HCT116 (cell line): Measurements from ENCODE around the gene PPP1R27. TPM values are rescaled to one million over a fixed set of nuclear protein-coding genes. Genes with fewer than 3 reads are reported as not detected.

ENCODE experiments used
- ATF3 ChIP-seq: IDR thresholded peaks from 2 replicates; pipeline ENCODE4 v1.6.1; 2012
- CBX3 ChIP-seq: IDR thresholded peaks from 2 replicates; pipeline ENCODE4 v1.6.1; 2012; ENCODE audit warnings: low read depth
- CTCF ChIP-seq, 3 experiments: fragments of 200-600 bp in 1 of 3; sonication (generic) in 1 of 3; IDR thresholded peaks in 2 of 3; conservative IDR thresholded peaks in 1 of 3; 2 replicates each; pipeline ENCODE4 v1.5.1; 2012 to 2017; ENCODE audit warnings: low read depth in 2 of 3, low read length in 2 of 3, antibody characterized with exemption in 1 of 3, borderline replicate concordance in 1 of 3, control low read depth in 1 of 3, mild to moderate bottlenecking in 1 of 3, mixed read lengths in 1 of 3, mixed run types in 1 of 3, moderate library complexity in 1 of 3; ENCODE audit not compliant: insufficient read depth in 1 of 3
- EGR1 ChIP-seq: IDR thresholded peaks from 2 replicates; pipeline ENCODE4 v1.6.1; 2012; ENCODE audit warnings: low read depth
- FOSL1 ChIP-seq: IDR thresholded peaks from 2 replicates; pipeline ENCODE4 v1.6.1; 2012; ENCODE audit warnings: low read depth
- JUND ChIP-seq: IDR thresholded peaks from 2 replicates; pipeline ENCODE4 v1.6.1; 2012
- MAX ChIP-seq: IDR thresholded peaks from 2 replicates; pipeline ENCODE4 v1.6.1; 2012
- POLR2AphosphoS5 ChIP-seq: IDR thresholded peaks from 2 replicates; pipeline ENCODE4 v1.6.1; 2011; ENCODE audit warnings: mild to moderate bottlenecking, low read depth, low read length, moderate library complexity
- SRF ChIP-seq: IDR thresholded peaks from 2 replicates; pipeline ENCODE4 v1.6.1; 2012; ENCODE audit warnings: low read depth
- TCF7L2 ChIP-seq: IDR thresholded peaks from 2 replicates; pipeline ENCODE4 v1.7.0; 2011; ENCODE audit warnings: borderline replicate concordance, inconsistent platforms; ENCODE audit not compliant: insufficient read depth, insufficient read length; ENCODE audit errors: extremely low read depth
- ZBTB33 ChIP-seq: IDR thresholded peaks from 2 replicates; pipeline ENCODE4 v1.6.1; 2011; ENCODE audit warnings: mild to moderate bottlenecking, low read length, moderate library complexity; ENCODE audit not compliant: insufficient replicate concordance; ENCODE audit errors: extremely low read depth
- ZNF274 ChIP-seq: fragments of 200-500 bp; sonication (Bioruptor generic); IDR thresholded peaks from 2 replicates; pipeline ENCODE4 v1.6.1; 2014; ENCODE audit warnings: mild to moderate bottlenecking, low read depth, low read length, inconsistent platforms
- total RNA-seq: library from RNA; stranded (reverse); gene quantifications from one replicate; pipeline ENCODE4 v1.2.1, GENCODE V29; 2021; ENCODE audit not compliant: unreplicated experiment

The PPP1R27 gene
- total RNA-seq, 1 experiment from 2014 or later, result not detected

GRCh38 chr17:81852237-81852636 is 17.4 kb upstream of the PPP1R27 start (continued):
- no peak for TF ChIP-seq ZBTB33
- TF ChIP-seq ZNF274, result no peak
- no peak for TF ChIP-seq EGR1
- TF ChIP-seq TCF7L2, result no peak
- no peak for TF ChIP-seq POLR2AphosphoS5
- no peak for TF ChIP-seq CTCF (IDR thresholded peaks at IDR 0.05 in 2 of 3, conservative IDR thresholded peaks at IDR 0.05 in 1 of 3; ENCODE audit: borderline replicate concordance in 1 of 3, insufficient read depth in 1 of 3, low read depth in 2 of 3, low read length in 2 of 3)
- TF ChIP-seq JUND, result no peak
- no peak for TF ChIP-seq SRF
- TF ChIP-seq MAX, result no peak
- TF ChIP-seq CBX3, result no peak
- TF ChIP-seq ATF3, result no peak
- no peak for TF ChIP-seq FOSL1
